Measurements from ENCODE around the gene DOLPP1.
"Not testable (repeated sequence)": the region's sequence is repeated elsewhere in the genome, so short reads cannot be mapped to it uniquely, and the experiment has no call there.

Gene DOLPP1

DNA sequence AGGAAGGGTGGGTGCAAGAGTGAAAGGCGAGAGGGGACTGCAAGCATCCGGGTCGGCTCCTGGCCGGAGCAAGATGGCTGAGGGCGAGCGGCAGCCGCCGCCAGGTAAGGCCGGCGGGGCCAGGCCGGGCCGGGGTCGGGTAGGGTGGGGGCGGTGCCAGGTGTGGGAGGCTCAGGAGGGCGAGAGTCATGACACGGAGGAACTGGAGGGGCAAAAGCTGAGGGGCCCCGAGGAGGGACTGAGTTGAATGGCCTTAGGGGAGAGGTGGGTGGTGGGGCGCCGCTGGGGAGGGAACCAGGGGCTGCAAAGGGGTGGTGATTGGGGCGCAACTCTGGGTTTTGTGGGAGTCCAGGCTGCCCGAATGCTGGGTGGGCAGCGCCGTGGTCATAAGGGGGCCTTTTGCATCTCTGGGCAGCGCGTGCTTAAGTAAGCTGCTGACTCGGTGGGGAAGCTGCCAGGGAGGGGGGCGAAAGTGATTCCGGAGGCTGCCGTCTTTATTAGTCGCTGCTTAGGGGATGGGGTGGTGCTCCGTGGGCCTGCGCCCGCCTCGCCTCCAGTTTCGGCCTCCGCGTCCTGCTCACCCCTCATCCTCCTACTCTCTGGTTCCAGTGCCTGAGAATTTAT, 30.7 kb downstream of the DOLPP1 start:
- DNase-seq (ENCODE audit: low read depth): no peak

DNA sequence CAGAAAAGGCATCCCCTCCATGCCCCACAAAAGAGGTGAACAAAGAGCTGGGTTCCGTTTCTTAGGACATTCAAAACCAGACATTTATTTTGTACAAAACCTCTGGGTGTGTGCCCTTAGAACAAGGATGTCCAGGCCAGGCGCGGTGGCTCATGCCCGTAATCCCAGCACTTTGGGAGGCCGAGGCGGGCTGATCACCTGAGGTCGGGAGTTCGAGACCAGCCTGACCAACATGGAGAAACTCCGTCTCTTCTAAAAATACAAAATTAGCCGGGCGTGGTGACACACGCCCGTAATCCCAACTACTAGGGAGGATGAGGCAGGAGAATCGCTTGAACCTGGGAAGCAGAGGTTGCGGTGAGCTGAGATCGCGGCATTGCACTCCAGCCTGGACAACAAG, 31.6 kb downstream of the DOLPP1 start:
- not testable (repeated sequence) for DNase-seq (ENCODE audit: low read depth)

- no peak for DNase-seq (ENCODE audit: low read depth)
Observed at GRCh38 chr9:129113645-129114304, 32.9 kb downstream of the DOLPP1 start.

DNA sequence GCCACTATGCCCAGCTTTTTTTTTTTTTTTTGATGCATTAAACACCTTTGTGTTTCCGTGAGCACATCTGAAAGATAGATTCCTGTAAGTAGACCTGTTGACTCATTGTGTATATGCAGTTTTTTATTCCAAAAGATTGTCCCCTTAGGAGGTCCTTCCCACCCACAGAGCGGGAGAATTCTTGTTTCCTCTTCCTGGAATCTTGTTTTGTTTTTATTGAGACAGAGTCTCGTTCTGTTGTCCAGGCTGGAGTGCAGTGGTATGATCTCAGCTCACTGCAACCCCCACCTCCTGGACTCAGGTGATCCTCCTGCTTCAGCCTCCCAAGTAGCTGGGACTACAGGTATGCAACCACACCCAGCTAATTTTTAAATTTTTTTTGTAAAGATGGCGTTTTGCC, 37.9 kb downstream of the DOLPP1 start:
- DNase-seq (ENCODE audit: low read depth): no peak

GRCh38 chr9:129121483-129121882, 40.6 kb downstream of the DOLPP1 start:
- no peak for DNase-seq (ENCODE audit: low read depth)

DNA sequence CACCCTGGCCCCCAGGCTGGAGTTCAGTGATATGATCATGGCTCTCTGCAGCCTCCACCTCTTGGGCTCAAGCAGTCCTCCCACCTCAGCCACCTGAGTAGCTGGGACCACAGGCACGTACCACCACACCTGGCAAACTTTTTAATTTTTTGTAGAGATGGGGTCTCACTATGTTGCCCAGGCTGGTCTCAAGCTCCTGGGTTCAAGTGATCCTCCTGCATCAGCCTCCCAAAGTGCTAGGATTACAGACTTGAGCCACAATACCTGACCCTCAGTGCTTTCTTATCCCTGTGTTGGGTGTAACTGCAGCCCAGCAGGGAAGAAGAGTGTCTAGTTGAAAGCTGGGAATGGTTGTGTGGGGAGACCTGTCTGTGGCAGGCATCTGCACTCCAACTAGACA, 41.2 kb downstream of the DOLPP1 start:
- DNase-seq (ENCODE audit: low read depth): no peak

- not testable (repeated sequence) for DNase-seq (ENCODE audit: low read depth)
Observed at GRCh38 chr9:129122976-129123375, 42.1 kb downstream of the DOLPP1 start.

- no peak for DNase-seq (ENCODE audit: low read depth)
Observed at GRCh38 chr9:129124506-129125069, 43.7 kb downstream of the DOLPP1 start.

DNA sequence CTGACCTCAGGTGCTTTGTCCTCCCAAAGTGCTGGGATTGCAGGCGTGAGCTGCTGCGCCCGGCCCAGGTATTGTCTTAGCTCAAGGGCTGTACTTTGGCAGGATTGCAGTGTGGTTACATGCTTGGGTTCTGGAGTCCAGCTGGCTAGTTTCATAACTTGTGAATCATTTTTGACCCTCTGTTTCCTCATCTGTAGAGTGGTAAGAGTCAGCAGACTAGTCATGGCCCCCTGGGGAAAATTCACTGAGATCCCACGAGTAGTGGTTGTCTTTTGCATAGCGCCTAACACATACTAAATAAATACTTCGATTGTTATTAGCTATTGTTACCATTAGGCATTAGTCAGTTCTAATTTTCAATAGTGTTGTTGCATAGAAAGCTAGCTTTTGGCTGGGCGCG, 44.6 kb downstream of the DOLPP1 start:
- DNase-seq (ENCODE audit: low read depth): no peak

DNA sequence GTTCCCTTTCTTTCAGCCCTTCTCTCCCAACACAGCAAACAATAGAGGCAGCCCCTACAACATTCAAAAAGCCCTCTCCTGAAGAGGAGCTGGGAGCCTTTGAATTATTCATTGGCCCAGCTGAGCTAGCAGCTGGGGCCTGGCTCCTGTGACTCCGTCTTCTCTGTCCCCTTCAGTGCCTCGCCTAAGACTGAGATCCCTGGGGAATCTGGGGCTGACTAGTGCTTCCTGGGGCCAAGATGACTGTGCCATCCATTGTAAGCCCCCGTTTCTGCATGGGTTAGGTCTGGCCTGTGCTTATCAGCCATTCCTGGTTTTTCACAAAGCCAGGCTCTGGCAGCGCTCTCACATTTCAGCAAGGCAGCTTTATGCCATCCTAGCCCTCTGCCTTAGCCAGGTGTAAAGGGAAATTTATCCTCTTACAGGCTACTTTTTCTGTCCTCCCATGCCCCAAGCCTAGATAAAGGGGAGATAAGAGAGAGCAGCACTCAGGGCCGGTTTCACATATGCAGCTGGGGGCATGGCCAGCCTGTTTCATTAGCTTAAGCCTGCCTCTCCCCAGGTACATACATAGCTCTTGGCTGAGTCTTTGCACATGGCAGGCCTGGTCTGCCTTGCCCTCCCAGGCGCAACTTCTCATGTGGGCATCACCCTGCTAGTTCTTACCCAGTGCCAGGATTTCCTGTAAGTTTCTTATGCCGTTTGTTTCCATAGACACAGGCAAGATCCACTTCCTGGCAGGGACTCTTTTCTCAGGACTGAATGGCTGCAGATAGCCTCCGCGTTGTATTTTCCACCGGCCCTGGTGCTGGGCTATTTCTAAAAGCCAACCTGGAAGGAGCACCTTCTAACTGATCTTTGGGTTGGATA, 46.1 kb downstream of the DOLPP1 start:
- DNase-seq (ENCODE audit: low read depth): no peak

- no peak for DNase-seq (ENCODE audit: low read depth)
Observed at GRCh38 chr9:129128689-129129088, 47.8 kb downstream of the DOLPP1 start.

GRCh38 chr9:129130271-129130670, 49.4 kb downstream of the DOLPP1 start:
- not testable (repeated sequence) for DNase-seq (ENCODE audit: low read depth)

DNA sequence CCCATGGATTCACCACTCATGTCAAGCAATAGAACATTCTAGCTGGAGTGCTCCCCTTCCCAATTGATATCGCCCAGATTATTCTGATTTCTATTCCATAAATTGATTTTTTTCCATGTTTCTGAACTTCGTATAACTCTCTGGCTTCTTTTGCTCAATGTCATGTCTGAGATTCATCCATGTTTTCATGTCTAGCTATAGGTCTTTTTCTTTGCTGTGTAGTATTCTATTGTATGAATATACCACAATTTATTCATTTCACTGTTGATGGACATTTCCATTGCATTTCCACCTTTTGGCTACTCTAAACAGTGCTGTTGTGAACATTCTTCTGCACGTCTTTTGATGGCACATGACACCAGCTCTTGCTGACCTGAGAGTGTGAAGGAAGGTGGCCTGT, 49.9 kb downstream of the DOLPP1 start:
- no peak for DNase-seq (ENCODE audit: low read depth)

- DNase-seq (ENCODE audit: low read depth): peak; percentile 71
Observed at GRCh38 chr9:129131300-129132145, 50.6 kb downstream of the DOLPP1 start.

DNA sequence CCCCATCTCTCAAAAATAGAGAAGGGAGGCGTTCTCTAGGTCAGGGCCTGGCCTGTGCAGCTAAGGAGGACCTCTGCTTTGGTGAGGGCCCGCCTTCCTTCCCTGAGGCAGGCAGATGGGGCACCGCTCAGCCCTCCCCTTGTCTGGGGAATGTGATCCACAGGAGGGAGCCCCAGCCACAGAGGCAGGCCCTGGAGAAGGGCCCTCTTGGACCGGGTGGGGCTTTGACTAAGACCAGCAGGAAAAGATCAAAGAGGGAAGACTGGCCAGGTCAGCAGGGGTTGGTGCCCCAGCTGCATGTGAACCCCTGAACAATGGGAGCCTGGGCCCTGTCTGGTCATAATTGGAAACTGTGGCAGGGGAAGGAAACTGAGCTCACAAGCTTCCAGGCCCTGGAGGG, 52.2 kb downstream of the DOLPP1 start:
- no peak for DNase-seq (ENCODE audit: low read depth)

DNA sequence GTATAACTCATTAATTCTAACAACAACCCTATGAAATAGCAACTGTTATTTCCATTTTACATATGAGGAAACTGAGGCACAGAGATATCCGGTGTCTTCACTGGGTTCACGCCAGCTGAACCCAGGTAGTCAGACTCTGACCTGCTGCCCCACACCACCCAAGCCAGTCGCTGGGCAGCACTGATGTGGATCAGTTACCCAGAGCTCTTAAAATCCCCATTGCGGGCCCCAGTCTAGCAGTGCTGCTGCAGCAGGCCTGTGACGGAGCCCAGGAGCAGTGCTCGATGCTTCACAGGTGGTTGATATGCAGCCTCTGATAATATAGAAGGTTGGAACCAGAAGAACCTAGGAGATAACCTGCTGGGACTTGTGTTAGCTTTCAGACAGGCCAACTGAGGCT, 54.6 kb downstream of the DOLPP1 start:
- DNase-seq (ENCODE audit: low read depth): no peak

DNA sequence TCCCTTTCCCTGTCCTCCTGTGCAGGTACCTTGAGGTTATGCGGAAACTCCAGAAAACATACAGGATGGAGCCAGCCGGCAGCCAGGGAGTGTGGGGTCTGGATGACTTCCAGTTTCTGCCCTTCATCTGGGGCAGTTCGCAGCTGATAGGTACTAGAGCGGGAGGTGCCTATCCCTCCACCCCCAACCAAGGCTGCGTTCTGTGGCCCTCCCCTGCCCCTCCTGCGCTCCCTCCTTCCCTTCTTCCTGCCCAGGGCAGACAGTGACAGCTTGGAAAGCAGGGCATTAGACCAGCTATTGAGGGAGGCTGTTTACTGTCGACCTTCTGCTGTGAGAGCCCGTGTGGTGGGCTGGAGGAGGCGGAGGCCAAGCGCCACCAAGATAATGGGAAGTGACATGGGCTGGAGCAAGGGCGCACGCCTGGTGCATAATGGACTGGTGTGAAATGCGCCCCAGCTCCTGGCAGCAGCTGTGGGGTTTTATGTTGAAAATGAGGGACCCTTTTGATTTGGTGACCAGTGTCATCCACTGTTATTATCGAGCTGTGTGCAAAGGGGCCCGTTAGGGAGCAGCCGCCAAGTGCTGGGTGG, 55.6 kb downstream of the DOLPP1 start:
- DNase-seq (ENCODE audit: low read depth): no peak

GRCh38 chr9:129137292-129138143, 56.6 kb downstream of the DOLPP1 start:
- no peak for DNase-seq (ENCODE audit: low read depth)

- DNase-seq (ENCODE audit: low read depth): no peak
Observed at GRCh38 chr9:129138144-129138462, 57.2 kb downstream of the DOLPP1 start.

GRCh38 chr9:129138476-129139232, 57.7 kb downstream of the DOLPP1 start:
- DNase-seq (ENCODE audit: low read depth): no peak

Measured in stimulated activated CD8-positive, alpha-beta memory T cell treated with anti-CD3 and anti-CD28 coated beads, Interleukin-12 subunit alpha, Interleukin-12 subunit beta, amount 100 ng/mL, for 4 hours (primary cell).